HEK293 (cell line): ENCODE results near the gene RING1.

Source experiments
- CTCF ChIP-seq: fragments of 450-650 bp; formaldehyde crosslinking; IDR thresholded peaks from 2 replicates; pipeline ENCODE4 v1.5.1; 2016; ENCODE audit warnings: missing biosample characterization, missing genetic modification characterization
- SETDB1 ChIP-seq: IDR thresholded peaks from one replicate; pipeline ENCODE4 v1.6.1; 2017; ENCODE audit warnings: mild to moderate bottlenecking, low read length, moderate library complexity, mixed read lengths; ENCODE audit not compliant: insufficient read length
- YY1 ChIP-seq: fragments of 450-650 bp; formaldehyde crosslinking; IDR thresholded peaks from 2 replicates; pipeline ENCODE4 v1.5.1; 2018; ENCODE audit warnings: missing biosample characterization, missing genetic modification characterization
- ZNF121 ChIP-seq: fragments of 450-650 bp; formaldehyde crosslinking; IDR thresholded peaks from 2 replicates; pipeline ENCODE4 v1.5.1; 2016; ENCODE audit warnings: missing biosample characterization, missing genetic modification characterization
- ZNF140 ChIP-seq: fragments of 450-650 bp; formaldehyde crosslinking; IDR thresholded peaks from 2 replicates; pipeline ENCODE4 v1.5.1; 2016; ENCODE audit warnings: missing biosample characterization, missing genetic modification characterization
- ZNF18 ChIP-seq: fragments of 450-650 bp; formaldehyde crosslinking; IDR thresholded peaks from 2 replicates; pipeline ENCODE4 v1.5.1; 2016; ENCODE audit warnings: missing biosample characterization, missing genetic modification characterization
- ZNF274 ChIP-seq, 2 experiments: fragments of 200-500 bp in 1 of 2; fragments of 450-650 bp in 1 of 2; sonication (Bioruptor generic) in 1 of 2; formaldehyde crosslinking in 1 of 2; IDR thresholded peaks; 2 replicates each; pipeline versions ENCODE4 v1.5.1 to v1.6.1; 2014 to 2016; ENCODE audit warnings: borderline replicate concordance in 1 of 2, inconsistent platforms in 1 of 2, low read length in 1 of 2, missing biosample characterization in 1 of 2, missing genetic modification characterization in 1 of 2
- ZNF585B ChIP-seq: fragments of 450-650 bp; formaldehyde crosslinking; IDR thresholded peaks from 2 replicates; pipeline ENCODE4 v1.5.1; 2016; ENCODE audit warnings: missing biosample characterization, missing genetic modification characterization
- ZSCAN30 ChIP-seq: fragments of 450-650 bp; IDR thresholded peaks from 2 replicates; pipeline ENCODE4 v1.5.1; 2018; ENCODE audit warnings: missing biosample characterization, mild to moderate bottlenecking, missing genetic modification characterization, moderate library complexity

DNA sequence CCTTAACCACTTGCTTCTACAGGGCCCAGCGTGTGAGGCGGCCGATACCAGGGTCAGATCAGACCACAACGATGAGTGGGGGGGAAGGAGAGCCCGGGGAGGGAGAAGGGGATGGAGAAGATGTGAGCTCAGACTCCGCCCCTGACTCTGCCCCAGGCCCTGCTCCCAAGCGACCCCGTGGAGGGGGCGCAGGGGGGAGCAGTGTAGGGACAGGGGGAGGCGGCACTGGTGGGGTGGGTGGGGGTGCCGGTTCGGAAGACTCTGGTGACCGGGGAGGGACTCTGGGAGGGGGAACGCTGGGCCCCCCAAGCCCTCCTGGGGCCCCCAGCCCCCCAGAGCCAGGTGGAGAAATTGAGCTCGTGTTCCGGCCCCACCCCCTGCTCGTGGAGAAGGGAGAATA, 2.8 kb downstream of the RING1 start:
- TF ChIP-seq YY1 (tag by site-specific recombination) (no peak), ZNF140 (tag by site-specific recombination) (no peak), CTCF (tag by site-specific recombination) (no peak), ZNF585B (tag by site-specific recombination) (no peak), ZNF18 (tag by site-specific recombination) (no peak), ZSCAN30 (no peak), ZNF121 (tag by site-specific recombination) (no peak), ZNF274 (IDR thresholded peaks at IDR 0.05; ENCODE audit: low read length) (no peak), ZNF274 (tag by site-specific recombination; IDR thresholded peaks at IDR 0.05; ENCODE audit: borderline replicate concordance) (no peak), SETDB1 (no peak)
